Thymus (tissue), 11 donors: ENCODE data around the gene RSAD2. TPM values are rescaled to one million over a fixed set of nuclear protein-coding genes. Genes with fewer than 3 reads are reported as not detected.

Experiments used
- DNase-seq, 9 donors: peaks; one replicate each; pipeline ENCODE4 v3.0.0-alpha.2; 2013; ENCODE audit warnings: low spot score in 9 of 9, low read depth in 6 of 9, missing footprints in 1 of 9
- H3K27ac ChIP-seq, 2 donors: one replicate each; pipeline ENCODE4 v1.5.1; 2013; ENCODE audit warnings: control low read depth in 1 of 2, low read depth in 1 of 2, low read length in 1 of 2, mild to moderate bottlenecking in 1 of 2, moderate library complexity in 1 of 2
- H3K27me3 ChIP-seq, 2 donors: one replicate each; pipeline ENCODE4 v1.5.1; 2013; ENCODE audit warnings: low read length in 1 of 2; ENCODE audit not compliant: control insufficient read depth in 2 of 2, insufficient read depth in 1 of 2
- H3K36me3 ChIP-seq, 2 donors: one replicate each; pipeline ENCODE4 v1.5.1; 2013; ENCODE audit warnings: low read length in 1 of 2, mild to moderate bottlenecking in 1 of 2, moderate library complexity in 1 of 2; ENCODE audit not compliant: control insufficient read depth in 2 of 2, insufficient read depth in 2 of 2
- H3K4me1 ChIP-seq, 2 donors: one replicate each; pipeline ENCODE4 v1.5.1; 2013; ENCODE audit warnings: low read length in 2 of 2; ENCODE audit not compliant: control insufficient read depth in 2 of 2, insufficient read depth in 2 of 2
- H3K4me3 ChIP-seq, 2 donors: one replicate each; pipeline ENCODE4 v1.5.1; 2013; ENCODE audit warnings: low read length in 2 of 2, control low read depth in 1 of 2, mild to moderate bottlenecking in 1 of 2
- H3K9me3 ChIP-seq, 2 donors: one replicate each; pipeline ENCODE4 v1.5.1; 2013; ENCODE audit warnings: low read length in 1 of 2, mild to moderate bottlenecking in 1 of 2; ENCODE audit not compliant: control insufficient read depth in 2 of 2, insufficient read depth in 1 of 2
- WGBS: extraction: QIAGEN DNeasy Blood & Tissue Kit; methylation state at CpG from one replicate; pipeline ENCODE4 v1.1.7; 2013; 5-methylcytosine and 5-hydroxymethylcytosine counted together
- polyA plus RNA-seq: library from polyadenylated mRNA; stranded (reverse); fragments of 200-250 nt; gene quantifications from one replicate; pipeline ENCODE4 v1.2.3, GENCODE V29; 2013
- total RNA-seq: library from RNA; stranded (reverse); fragments of 120-200 nt; gene quantifications from one replicate; pipeline ENCODE4 v1.2.4, GENCODE V29; 2013
- donor health status: healthy.

The RSAD2 gene
- total and polyA plus RNA-seq, 2 donors, result 8.2 to 26.3 TPM

- peak in 7 of 9 donors; percentile 45 to 78 (median 53) for DNase-seq
- Histone ChIP-seq H3K9me3 (peaks cover 0 to 5% of the 10 kb centered on the region in 2 donors), H3K27ac (peak within 1 kb of the TSS in 1 of 2 donors; percentile 46), H3K4me3 (peak within 1 kb of the TSS; percentile 56 to 74), H3K36me3 (no peaks in the 10 kb centered on the region), H3K4me1 (peaks cover 11 to 61% of the 10 kb centered on the region in 2 donors), H3K27me3 (peaks cover 3 to 14% of the 10 kb centered on the region in 2 donors)
- 4% methylated on average over 90 of the region's 90 CpGs for WGBS
Observed at GRCh38 chr2:6917071-6917760, 39.6 kb downstream of the RSAD2 start, which contains the start of gene RNF144A. RNF144A (plus strand) TSS chr2:6917412; CDS start chr2:6996927, 79,515 bp downstream.

DNA sequence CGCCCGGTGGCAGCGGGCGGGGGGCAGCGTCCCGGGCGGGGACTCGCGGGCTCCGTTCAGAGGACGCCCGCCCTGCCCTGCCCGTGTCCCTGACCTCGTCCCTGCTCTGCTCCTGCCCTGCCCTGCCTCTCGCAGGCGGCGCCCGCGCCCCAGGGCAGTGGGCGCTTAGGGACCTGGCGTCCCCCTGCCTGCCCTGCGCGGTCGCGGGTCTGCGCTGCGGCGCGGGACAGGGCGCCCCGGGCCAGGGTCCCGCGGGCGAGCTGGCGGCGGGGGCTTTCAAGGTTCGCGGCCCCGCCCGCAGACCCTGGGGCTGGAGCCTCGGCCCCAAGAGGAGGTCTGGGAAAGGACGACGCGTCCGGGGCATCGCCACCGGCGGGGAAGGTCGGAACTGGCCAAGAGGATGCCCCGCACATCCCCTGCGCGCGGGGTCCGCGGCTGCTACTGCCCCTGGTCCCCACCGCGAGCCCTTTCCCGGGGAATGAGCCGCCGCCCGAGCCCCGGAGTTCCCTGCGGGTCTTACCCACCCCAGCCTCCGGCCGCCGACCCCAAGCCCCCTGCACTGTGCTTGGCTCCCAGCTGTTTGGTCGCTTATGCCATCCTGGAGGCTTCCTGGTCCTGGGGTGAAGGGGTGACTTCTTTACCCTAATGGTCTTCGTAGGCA is 40.3 kb downstream of the RSAD2 start:
- peaks cover 12 to 61% of the 10 kb centered on the region in 2 donors for H3K4me1 ChIP-seq
- under 1% methylated on average over 68 of the region's 68 CpGs for WGBS
- H3K27me3 ChIP-seq, result peaks cover 3 to 14% of the 10 kb centered on the region in 2 donors
- no peak for DNase-seq
- H3K36me3 ChIP-seq, result no peaks in the 10 kb centered on the region
- H3K4me3 ChIP-seq, result peak overlapping the region; percentile 56 to 74
- H3K9me3 ChIP-seq, result peaks cover 0 to 5% of the 10 kb centered on the region in 2 donors
- H3K27ac ChIP-seq, result peak overlapping the region in 1 of 2 donors; percentile 46

DNA sequence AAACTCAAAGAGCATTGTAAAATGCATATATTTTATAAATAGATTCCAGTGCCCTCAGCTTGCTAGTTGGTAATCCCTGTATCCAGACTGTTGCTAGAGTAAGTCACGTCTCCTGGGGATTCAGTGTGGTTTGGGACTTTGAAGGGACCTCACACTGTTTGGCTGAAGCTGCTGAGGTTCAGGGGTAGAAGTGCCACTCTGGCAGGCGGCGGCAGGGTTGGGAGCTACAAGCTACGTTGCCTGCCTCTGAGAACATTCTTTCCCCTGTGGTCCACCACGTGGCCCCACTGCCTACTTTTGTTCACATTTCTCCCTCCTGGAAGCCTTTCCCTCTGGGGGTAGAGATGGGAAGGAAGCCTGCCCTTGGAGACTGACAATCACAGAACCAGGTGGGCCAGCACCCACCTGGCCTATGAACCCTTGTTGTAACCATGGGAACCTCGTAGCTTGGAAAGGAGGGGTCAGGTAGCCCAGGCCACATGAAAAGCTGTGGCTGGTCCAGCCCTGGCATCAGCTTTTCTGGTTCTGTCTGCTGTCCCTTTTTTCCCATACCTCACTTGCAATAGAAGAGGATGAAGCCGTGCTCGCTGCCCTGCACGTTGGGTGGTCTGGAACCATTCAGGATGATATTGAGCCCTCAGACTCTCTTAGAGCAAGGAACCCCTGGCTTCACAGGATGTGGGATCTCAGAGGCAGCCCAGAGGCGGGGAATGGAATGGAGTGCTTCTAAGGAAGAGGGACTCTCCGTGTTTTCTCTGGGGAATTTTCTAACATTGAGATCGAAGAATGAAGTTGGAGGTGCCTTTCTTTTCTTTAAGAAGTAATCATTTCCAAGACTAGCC is 42.5 kb downstream of the RSAD2 start:
- 80% methylated on average over 12 of the region's 12 CpGs for WGBS
- no peak overlapping the region for H3K4me3 ChIP-seq
- no peak for DNase-seq
- peaks cover 0 to 5% of the 10 kb centered on the region in 2 donors for H3K9me3 ChIP-seq
- H3K36me3 ChIP-seq, result no peaks in the 10 kb centered on the region
- H3K4me1 ChIP-seq, result peaks cover 20 to 60% of the 10 kb centered on the region in 2 donors
- peaks cover 3 to 14% of the 10 kb centered on the region in 2 donors for H3K27me3 ChIP-seq
- no peak overlapping the region for H3K27ac ChIP-seq

- Histone ChIP-seq H3K27me3 (peaks cover 3 to 14% of the 10 kb centered on the region in 2 donors), H3K36me3 (no peaks in the 10 kb centered on the region), H3K4me1 (peaks cover 18 to 60% of the 10 kb centered on the region in 2 donors), H3K4me3 (no peak overlapping the region), H3K9me3 (peaks cover 0 to 5% of the 10 kb centered on the region in 2 donors), H3K27ac (no peak overlapping the region)
- WGBS, result 81% methylated on average over 4 of the region's 4 CpGs
- no peak for DNase-seq
Observed at GRCh38 chr2:6920743-6921064, 43.1 kb downstream of the RSAD2 start.

DNA sequence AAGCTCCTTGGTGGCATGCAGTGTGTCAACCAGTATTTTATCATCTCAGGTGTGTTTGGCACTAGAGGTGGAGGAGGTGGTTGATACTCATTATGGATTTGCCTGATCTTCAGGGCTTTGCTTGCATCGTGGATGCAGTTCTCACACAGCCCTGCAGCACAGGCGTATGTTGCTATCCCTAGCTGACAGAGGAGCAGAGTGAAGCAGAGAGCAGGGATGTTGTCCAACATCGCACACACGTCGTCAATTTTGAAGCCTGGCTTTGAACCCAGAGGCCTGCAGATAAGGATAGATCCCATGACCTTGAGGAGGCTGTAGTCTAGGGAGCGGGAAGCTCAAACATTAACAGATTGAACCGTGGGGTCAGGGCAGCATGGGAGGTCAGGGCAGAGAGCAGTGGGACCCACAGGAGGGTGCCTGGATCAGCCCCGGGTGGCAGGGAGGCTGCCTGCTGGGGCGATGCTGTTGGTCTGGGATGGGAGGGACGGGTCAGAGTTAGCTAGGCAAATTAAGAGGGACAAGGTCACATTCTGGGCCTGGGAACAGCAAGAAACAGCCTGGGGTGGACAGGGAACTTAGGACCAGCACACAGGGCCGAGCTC is 43.8 kb downstream of the RSAD2 start:
- whole genome bisulfite sequencing, result 88% methylated on average over 11 of the region's 11 CpGs
- H3K4me1 ChIP-seq, result peaks cover 18 to 66% of the 10 kb centered on the region in 2 donors

DNA sequence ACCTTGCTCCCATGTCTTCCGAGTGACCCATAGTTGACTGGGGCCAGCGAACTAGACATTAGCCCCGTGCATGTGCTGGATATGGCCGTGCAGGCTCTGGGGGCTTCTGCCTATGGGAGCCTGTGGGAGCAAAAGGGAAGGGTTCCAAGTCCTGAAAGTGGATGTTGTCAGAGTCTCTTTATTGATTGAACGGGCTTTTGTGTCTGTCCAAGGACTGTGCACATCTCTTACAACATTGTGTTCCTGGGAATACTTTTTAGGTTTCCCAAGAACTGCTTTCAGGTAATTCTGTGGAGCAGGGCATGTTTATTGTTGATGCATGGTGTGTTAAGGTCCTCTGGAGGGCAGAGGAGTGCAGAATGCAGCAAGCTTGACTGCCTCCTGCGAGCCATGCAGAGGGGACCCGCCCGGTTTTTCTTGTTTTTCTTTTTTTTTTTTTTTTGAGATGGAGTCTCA is 44.7 kb downstream of the RSAD2 start:
- DNase-seq, result no peak

More for the DNA sequence above, 43.8 kb downstream of the RSAD2 start:
- H3K27ac ChIP-seq, result no peak overlapping the region
- DNase-seq, result no peak
- H3K36me3 ChIP-seq, result peaks cover 0 to 2% of the 10 kb centered on the region in 2 donors
- H3K9me3 ChIP-seq, result peaks cover 0 to 5% of the 10 kb centered on the region in 2 donors
- peaks cover 3 to 14% of the 10 kb centered on the region in 2 donors for H3K27me3 ChIP-seq
- no peak overlapping the region for H3K4me3 ChIP-seq

DNA sequence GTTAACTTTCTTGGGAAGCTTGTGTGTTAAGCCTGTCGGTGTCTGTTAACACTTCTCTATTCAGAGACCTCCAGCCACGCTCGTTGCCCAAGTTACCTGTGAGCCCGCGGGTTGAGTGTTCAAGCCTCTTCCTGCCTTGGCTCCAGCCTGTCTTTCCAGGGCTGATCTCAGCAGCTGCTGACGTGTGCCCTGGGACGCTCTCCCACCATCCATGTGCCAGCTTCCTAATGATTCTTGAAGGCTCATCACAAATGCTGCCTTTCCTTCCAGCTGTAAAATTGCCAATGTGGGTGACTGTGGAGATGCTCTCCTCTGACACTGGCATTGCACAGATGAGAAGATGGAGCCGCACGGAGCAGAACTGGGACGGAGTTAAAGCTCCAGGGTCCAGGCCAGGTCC is 45.7 kb downstream of the RSAD2 start:
- peaks cover 0 to 9% of the 10 kb centered on the region in 2 donors for H3K36me3 ChIP-seq
- H3K27me3 ChIP-seq, result peaks cover 3 to 6% of the 10 kb centered on the region in 2 donors
- H3K9me3 ChIP-seq, result peaks cover 0 to 11% of the 10 kb centered on the region in 2 donors
- no peak overlapping the region for H3K27ac ChIP-seq
- H3K4me3 ChIP-seq, result no peak overlapping the region
- WGBS, result 85% methylated on average over 10 of the region's 10 CpGs
- H3K4me1 ChIP-seq, result peaks cover 11 to 68% of the 10 kb centered on the region in 2 donors
- DNase-seq, result no peak

More for the DNA sequence above, 44.7 kb downstream of the RSAD2 start:
- Histone ChIP-seq H3K9me3 (peaks cover 0 to 6% of the 10 kb centered on the region in 2 donors), H3K4me3 (no peak overlapping the region), H3K36me3 (peaks cover 0 to 2% of the 10 kb centered on the region in 2 donors), H3K27me3 (peaks cover 3 to 11% of the 10 kb centered on the region in 2 donors), H3K27ac (no peak overlapping the region), H3K4me1 (peaks cover 14 to 67% of the 10 kb centered on the region in 2 donors)
- 85% methylated on average over 8 of the region's 8 CpGs for WGBS

DNA sequence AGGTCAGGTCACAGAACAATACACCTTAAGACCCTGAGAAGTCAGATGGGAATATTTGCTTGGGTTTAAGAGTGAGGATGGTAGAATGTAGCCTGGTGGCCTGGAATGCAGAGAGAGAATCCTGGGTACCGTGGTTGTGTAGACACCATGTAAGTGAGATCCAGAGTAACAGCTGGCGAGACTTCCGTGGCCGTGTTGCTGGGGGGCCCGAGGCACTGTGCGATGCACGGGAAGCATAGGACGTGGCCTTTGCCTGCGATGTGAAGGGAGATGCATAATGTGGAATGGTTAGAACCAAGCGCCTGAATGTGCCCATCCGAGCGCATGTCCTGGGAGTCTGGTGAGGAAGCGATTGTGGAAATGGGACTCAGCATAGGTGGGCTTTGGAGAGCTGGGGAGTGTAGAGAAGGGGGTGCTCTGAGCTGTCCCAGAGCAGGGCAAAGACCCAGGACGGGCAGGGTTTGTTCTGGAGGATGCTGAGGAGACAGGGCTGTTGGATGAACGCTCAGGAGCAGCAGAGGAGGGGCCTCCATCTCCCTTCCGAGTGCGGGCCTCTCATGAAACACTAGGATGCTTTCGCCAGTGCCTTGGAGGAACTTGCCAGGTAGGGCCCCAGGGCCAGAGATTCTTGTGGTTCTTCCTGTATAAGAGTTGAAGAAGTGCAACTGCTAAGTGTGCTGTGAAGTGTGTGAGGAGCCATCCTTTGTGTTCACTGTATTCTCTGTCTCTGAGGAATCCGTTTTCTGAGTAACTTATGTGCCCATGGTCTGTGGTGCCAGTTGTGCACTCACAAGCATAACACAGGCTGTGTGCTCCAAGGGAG is 46.7 kb downstream of the RSAD2 start:
- DNase-seq, result no peak
- peaks cover 0 to 6% of the 10 kb centered on the region in 2 donors for H3K9me3 ChIP-seq
- peaks cover 0 to 9% of the 10 kb centered on the region in 2 donors for H3K36me3 ChIP-seq
- H3K27me3 ChIP-seq, result peaks cover 0 to 2% of the 10 kb centered on the region in 2 donors
- H3K4me1 ChIP-seq, result peaks cover 11 to 71% of the 10 kb centered on the region in 2 donors
- peak overlapping the region in 1 of 2 donors; percentile 19 for H3K27ac ChIP-seq
- 95% methylated on average over 19 of the region's 19 CpGs for WGBS
- H3K4me3 ChIP-seq, result no peak overlapping the region
